Stomach smooth muscle (tissue), 2 donors: Measurements from ENCODE around the gene OR6Y1.

Source experiments
- H3K27ac ChIP-seq: one replicate; pipeline ENCODE4 v1.7.0; 2013; ENCODE audit warnings: mild to moderate bottlenecking, low read length, inconsistent platforms
- H3K27me3 ChIP-seq, 2 donors: one replicate each; pipeline ENCODE4 v1.7.0; 2013; ENCODE audit warnings: low read length in 2 of 2; ENCODE audit not compliant: insufficient read depth in 2 of 2, control insufficient read depth in 1 of 2
- H3K36me3 ChIP-seq, 2 donors: one replicate each; pipeline ENCODE4 v1.7.0; 2013; ENCODE audit warnings: low read length in 2 of 2; ENCODE audit not compliant: control insufficient read depth in 2 of 2, insufficient read depth in 2 of 2
- H3K4me1 ChIP-seq: one replicate; pipeline ENCODE4 v1.7.0; 2013; ENCODE audit warnings: low read length; ENCODE audit not compliant: control insufficient read depth, insufficient read depth
- H3K4me3 ChIP-seq, 2 donors: one replicate each; pipeline ENCODE4 v1.7.0; 2013; ENCODE audit warnings: low read length in 2 of 2
- H3K9ac ChIP-seq, 2 donors: one replicate each; pipeline ENCODE4 v1.7.0; 2013; ENCODE audit warnings: low read length in 2 of 2, mild to moderate bottlenecking in 1 of 2
- H3K9me3 ChIP-seq, 2 donors: one replicate each; pipeline ENCODE4 v1.7.0; 2013; ENCODE audit warnings: low read length in 2 of 2; ENCODE audit not compliant: control insufficient read depth in 2 of 2
- donor health status: healthy.
- donor health status: Pancreatic carcinoma.

OR6Y1 gene

GRCh38 chr1:158506369-158506987 lies 47.7 kb downstream of the OR6Y1 start:
- Histone ChIP-seq H3K27ac (no peak overlapping the region), H3K9me3 (peaks cover 0 to 4% of the 10 kb centered on the region in 2 donors), H3K4me1 (no peaks in the 10 kb centered on the region), H3K4me3 (no peak overlapping the region), H3K27me3 (no peaks in the 10 kb centered on the region), H3K36me3 (no peaks in the 10 kb centered on the region), H3K9ac (no peak overlapping the region)

- no peak overlapping the region for H3K4me3 ChIP-seq
These were observed 57.8 kb downstream of the OR6Y1 start for GRCh38 chr1:158496374-158496773.

GRCh38 chr1:158494796-158495195 lies 59.4 kb downstream of the OR6Y1 start:
- Histone ChIP-seq H3K27ac (no peak overlapping the region), H3K36me3 (no peaks in the 10 kb centered on the region), H3K4me3 (no peak overlapping the region), H3K9ac (no peak overlapping the region), H3K9me3 (no peaks in the 10 kb centered on the region), H3K27me3 (no peaks in the 10 kb centered on the region), H3K4me1 (no peaks in the 10 kb centered on the region)

More at GRCh38 chr1:158496374-158496773, 57.8 kb downstream of the OR6Y1 start:
- Histone ChIP-seq H3K9me3 (no peaks in the 10 kb centered on the region), H3K4me1 (no peaks in the 10 kb centered on the region), H3K9ac (no peak overlapping the region), H3K27me3 (no peaks in the 10 kb centered on the region), H3K27ac (no peak overlapping the region), H3K36me3 (no peaks in the 10 kb centered on the region)
